Esophagus squamous epithelium (tissue), 5 donors: ENCODE results near the gene USB1. TPM values are rescaled to one million over a fixed set of nuclear protein-coding genes. Genes with fewer than 3 reads are reported as not detected.

Source experiments
- DNase-seq: peaks from one replicate; lab custom pipeline; 2025; lab: John Stamatoyannopoulos, UW
- H3K27ac ChIP-seq, 4 donors: fragments of 200-600 bp; sonication (generic); one replicate each; pipeline ENCODE4 v1.5.1; 2016 to 2019; ENCODE audit warnings: mild to moderate bottlenecking in 1 of 4
- H3K27me3 ChIP-seq, 4 donors: fragments of 200-600 bp; sonication (generic); 1 replicate in 3 of 4; 2 replicates in 1 of 4; pipeline versions ENCODE4 v1.5.1 to v1.6.0; 2017 to 2021; ENCODE audit warnings: antibody characterized with exemption in 1 of 4
- H3K36me3 ChIP-seq, 3 donors: fragments of 200-600 bp; sonication (generic); one replicate each; pipeline ENCODE4 v1.5.1; 2016 to 2019
- H3K4me1 ChIP-seq, 3 donors: fragments of 200-600 bp; sonication (generic); one replicate each; pipeline ENCODE4 v1.5.1; 2017 to 2019
- H3K4me3 ChIP-seq, 4 donors: fragments of 200-600 bp; sonication (generic); 1 replicate in 3 of 4; 2 replicates in 1 of 4; pipeline ENCODE4 v1.5.1; 2016 to 2019; ENCODE audit warnings: mild to moderate bottlenecking in 2 of 4, moderate library complexity in 1 of 4
- H3K9me3 ChIP-seq, 3 donors: fragments of 200-600 bp; sonication (generic); one replicate each; pipeline ENCODE4 v1.5.1; 2016 to 2019
- POLR2A ChIP-seq, 4 donors: fragments of 450-650 bp; IDR thresholded peaks; one replicate each; pipeline ENCODE4 v1.6.1; 2017; ENCODE audit warnings: antibody characterized with exemption in 4 of 4, mild to moderate bottlenecking in 4 of 4, moderate library complexity in 3 of 4
- WGBS, 2 donors: methylation state at CpG; one replicate each; pipeline ENCODE4 v1.1.5; 2018; 5-methylcytosine and 5-hydroxymethylcytosine counted together
- intact Hi-C: fragments of 100-400 bp; cut with DNase I; formaldehyde crosslinking; loops from one replicate; pipeline ENCODE4 v1.15.0; 2022
- total RNA-seq, 4 donors: library from RNA; depleted of rRNA; stranded (reverse); fragments of >200 nt; gene quantifications; one replicate each; pipeline ENCODE4 v1.1.0, GENCODE V29; 2016
- TF ChIP-seq, protein P1 (sequence below), 6 experiments: fragments of 450-650 bp in 4 of 6; fragments of 200-600 bp in 2 of 6; sonication (generic) in 2 of 6; IDR thresholded peaks; one replicate each; pipeline ENCODE4 v1.5.1; 2016 to 2019; ENCODE audit warnings: antibody characterized with exemption in 6 of 6, mild to moderate bottlenecking in 4 of 6, moderate library complexity in 4 of 6
- donor health status: DM: yes; HTN: yes; CAD: no.

Gene USB1
- total RNA-seq, 4 donors from 2014 or later = 11.2 to 23.9 (median 18.6) TPM

DNA sequence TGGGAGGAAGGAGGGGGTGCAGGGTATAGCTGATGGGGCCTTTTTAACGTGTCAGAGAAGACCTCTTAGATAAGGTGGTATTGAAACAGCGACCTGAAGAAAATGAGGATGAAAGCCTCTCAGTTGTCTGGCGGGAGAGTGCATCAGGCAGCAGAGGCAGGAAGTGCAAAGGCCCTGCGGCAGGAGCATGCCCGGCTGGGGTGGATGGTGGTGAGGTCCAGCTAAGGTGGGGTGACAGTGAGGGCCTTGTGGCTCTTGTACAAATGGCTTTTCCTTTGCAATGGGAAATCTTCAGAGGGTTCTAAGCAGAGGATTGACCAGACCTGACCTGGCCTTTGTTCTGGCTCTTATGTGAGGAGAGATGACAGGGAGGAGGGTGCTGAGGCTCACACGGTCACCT, 35.7 kb downstream of the USB1 start:
- WGBS, 2 donors = 92 to 97% methylated on average over 6 of the region's 6 CpGs
- no peak for TF ChIP-seq POLR2A (IDR thresholded peaks at IDR 0.05)
- TF ChIP-seq, protein P1, sequence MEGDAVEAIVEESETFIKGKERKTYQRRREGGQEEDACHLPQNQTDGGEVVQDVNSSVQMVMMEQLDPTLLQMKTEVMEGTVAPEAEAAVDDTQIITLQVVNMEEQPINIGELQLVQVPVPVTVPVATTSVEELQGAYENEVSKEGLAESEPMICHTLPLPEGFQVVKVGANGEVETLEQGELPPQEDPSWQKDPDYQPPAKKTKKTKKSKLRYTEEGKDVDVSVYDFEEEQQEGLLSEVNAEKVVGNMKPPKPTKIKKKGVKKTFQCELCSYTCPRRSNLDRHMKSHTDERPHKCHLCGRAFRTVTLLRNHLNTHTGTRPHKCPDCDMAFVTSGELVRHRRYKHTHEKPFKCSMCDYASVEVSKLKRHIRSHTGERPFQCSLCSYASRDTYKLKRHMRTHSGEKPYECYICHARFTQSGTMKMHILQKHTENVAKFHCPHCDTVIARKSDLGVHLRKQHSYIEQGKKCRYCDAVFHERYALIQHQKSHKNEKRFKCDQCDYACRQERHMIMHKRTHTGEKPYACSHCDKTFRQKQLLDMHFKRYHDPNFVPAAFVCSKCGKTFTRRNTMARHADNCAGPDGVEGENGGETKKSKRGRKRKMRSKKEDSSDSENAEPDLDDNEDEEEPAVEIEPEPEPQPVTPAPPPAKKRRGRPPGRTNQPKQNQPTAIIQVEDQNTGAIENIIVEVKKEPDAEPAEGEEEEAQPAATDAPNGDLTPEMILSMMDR (IDR thresholded peaks at IDR 0.05) = no peak
- Histone ChIP-seq H3K9me3 (no peaks in the 10 kb centered on the region), H3K4me3 (no peak overlapping the region), H3K4me1 (peaks cover 0 to 28% (median 0%) of the 10 kb centered on the region in 3 donors), H3K36me3 (peaks cover 0 to 45% (median 3%) of the 10 kb centered on the region in 3 donors), H3K27ac (no peak overlapping the region), H3K27me3 (no peaks in the 10 kb centered on the region)
- no peak for DNase-seq
- intact Hi-C loops = no loop called here

DNA sequence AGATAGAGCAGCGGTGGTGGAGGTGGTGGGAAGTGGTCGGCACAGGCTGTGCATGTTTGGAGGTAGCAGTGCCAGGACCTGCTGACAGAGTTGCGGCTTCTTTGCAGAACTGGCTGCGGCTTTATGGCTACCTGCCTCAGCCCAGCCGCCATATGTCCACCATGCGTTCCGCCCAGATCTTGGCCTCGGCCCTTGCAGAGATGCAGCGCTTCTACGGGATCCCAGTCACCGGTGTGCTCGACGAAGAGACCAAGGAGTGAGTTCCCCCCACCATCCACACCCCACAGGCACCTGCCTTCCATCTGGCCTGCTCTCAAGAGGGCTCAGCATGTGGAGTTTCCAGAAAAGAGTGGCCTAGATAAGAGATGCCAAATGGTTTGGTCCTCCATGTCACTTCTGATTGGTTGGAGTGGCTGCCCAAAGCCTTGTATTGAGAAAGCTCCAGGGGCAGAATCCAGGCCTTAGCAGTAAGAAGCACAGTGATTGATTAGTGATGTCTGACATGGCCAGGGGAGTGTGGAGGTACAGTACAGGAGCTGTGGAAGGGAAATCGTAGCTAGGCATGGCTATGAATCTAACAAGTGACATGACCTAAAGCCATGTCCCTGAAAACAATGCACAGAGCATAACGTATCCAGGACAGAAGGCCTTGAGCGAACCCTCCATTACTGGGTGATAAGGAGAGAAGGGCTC, 36.3 kb downstream of the USB1 start:
- WGBS, 2 donors = 94 to 96% methylated on average over 7 to 11 of the region's 16 CpGs
- intact Hi-C loops = no loop called here

DNA sequence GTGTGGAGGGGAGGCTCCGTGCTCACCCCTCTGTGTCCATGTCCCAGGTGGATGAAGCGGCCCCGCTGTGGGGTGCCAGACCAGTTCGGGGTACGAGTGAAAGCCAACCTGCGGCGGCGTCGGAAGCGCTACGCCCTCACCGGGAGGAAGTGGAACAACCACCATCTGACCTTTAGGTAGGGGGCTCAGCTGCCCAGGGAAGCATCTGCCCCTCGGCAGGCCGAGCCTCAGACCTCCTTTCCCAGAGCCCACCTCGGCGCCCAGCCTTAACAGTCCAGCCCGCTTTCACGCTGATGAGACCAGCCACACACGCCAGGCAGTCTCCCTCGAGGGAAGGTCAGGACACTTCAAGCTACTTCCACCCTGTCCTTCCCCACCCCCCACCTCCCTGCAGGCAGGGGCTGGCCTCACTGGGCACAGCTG, 37.0 kb downstream of the USB1 start:
- Histone ChIP-seq H3K4me1 (peaks cover 0 to 15% (median 0%) of the 10 kb centered on the region in 3 donors), H3K9me3 (no peaks in the 10 kb centered on the region), H3K36me3 (peaks cover 0 to 57% (median 3%) of the 10 kb centered on the region in 3 donors), H3K27me3 (no peaks in the 10 kb centered on the region), H3K27ac (no peak overlapping the region), H3K4me3 (no peak overlapping the region)
- DNase-seq = no peak
- no peak for TF ChIP-seq POLR2A (IDR thresholded peaks at IDR 0.05)
- TF ChIP-seq, protein P1 (IDR thresholded peaks at IDR 0.05) = no peak
- WGBS, 2 donors = 80 to 88% methylated on average over 2 to 8 of the region's 20 CpGs
- intact Hi-C loops = no loop called here

More for the DNA sequence above, 36.3 kb downstream of the USB1 start:
- Histone ChIP-seq H3K27ac (no peak overlapping the region), H3K36me3 (peaks cover 0 to 50% (median 3%) of the 10 kb centered on the region in 3 donors), H3K27me3 (no peaks in the 10 kb centered on the region), H3K4me1 (peaks cover 0 to 22% (median 0%) of the 10 kb centered on the region in 3 donors), H3K9me3 (no peaks in the 10 kb centered on the region), H3K4me3 (no peak overlapping the region)
- TF ChIP-seq POLR2A (IDR thresholded peaks at IDR 0.05) = no peak
- TF ChIP-seq, protein P1 (IDR thresholded peaks at IDR 0.05) = no peak
- no peak for DNase-seq

DNA sequence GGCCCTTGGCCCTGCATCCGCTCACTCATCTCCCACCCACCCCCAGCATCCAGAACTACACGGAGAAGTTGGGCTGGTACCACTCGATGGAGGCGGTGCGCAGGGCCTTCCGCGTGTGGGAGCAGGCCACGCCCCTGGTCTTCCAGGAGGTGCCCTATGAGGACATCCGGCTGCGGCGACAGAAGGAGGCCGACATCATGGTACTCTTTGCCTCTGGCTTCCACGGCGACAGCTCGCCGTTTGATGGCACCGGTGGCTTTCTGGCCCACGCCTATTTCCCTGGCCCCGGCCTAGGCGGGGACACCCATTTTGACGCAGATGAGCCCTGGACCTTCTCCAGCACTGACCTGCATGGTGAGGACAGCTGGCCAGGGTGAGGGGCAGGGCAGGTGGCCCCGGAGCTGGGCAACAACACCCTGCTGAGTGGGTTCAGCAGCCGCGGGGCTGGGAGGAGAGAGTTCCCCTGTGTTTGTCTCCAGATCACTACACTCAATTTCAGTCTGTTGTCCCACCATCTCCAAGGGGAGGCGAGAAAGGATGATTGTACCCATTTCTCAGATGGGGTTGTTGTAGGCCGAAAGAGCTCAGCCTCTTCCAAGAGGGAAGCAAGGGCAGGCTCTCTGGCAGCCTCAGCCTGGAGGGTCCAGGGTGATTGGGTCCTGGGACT, 38.8 kb downstream of the USB1 start:
- DNase-seq = no peak
- TF ChIP-seq, protein P1 (IDR thresholded peaks at IDR 0.05) = no peak
- TF ChIP-seq POLR2A (IDR thresholded peaks at IDR 0.05) = no peak
- H3K27me3 ChIP-seq = no peaks in the 10 kb centered on the region
- intact Hi-C loops = no loop called here
- peaks cover 0 to 12% (median 0%) of the 10 kb centered on the region in 3 donors for H3K4me1 ChIP-seq
- 80 to 96% methylated on average over 1 to 13 of the region's 26 CpGs for WGBS, 2 donors
- no peak overlapping the region for H3K4me3 ChIP-seq
- H3K36me3 ChIP-seq = peaks cover 0 to 74% (median 3%) of the 10 kb centered on the region in 3 donors
- no peak overlapping the region for H3K27ac ChIP-seq
- no peaks in the 10 kb centered on the region for H3K9me3 ChIP-seq

DNA sequence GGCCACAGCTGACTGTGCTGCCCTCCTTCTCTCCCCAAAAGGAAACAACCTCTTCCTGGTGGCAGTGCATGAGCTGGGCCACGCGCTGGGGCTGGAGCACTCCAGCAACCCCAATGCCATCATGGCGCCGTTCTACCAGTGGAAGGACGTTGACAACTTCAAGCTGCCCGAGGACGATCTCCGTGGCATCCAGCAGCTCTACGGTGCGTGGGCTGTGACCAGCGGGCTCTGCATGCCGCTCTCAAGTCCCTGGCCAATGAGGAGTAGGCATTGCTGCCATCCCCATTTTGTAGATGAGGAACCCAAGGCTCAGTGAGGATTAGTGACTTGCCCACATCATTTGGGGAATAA, 39.3 kb downstream of the USB1 start:
- TF ChIP-seq, protein P1 (IDR thresholded peaks at IDR 0.05) = no peak
- no peak for TF ChIP-seq POLR2A (IDR thresholded peaks at IDR 0.05)
- Histone ChIP-seq H3K4me1 (peaks cover 0 to 12% (median 0%) of the 10 kb centered on the region in 3 donors), H3K27me3 (no peaks in the 10 kb centered on the region), H3K9me3 (no peaks in the 10 kb centered on the region), H3K27ac (no peak overlapping the region), H3K4me3 (no peak overlapping the region), H3K36me3 (peaks cover 0 to 79% (median 3%) of the 10 kb centered on the region in 3 donors)
- no peak for DNase-seq
- intact Hi-C loops = no loop called here
- 96 to 97% methylated on average over 5 to 7 of the region's 12 CpGs for WGBS, 2 donors
